Amygdala (tissue), 56 donors: Measurements from ENCODE around the gene RORB.
A peak's percentile ranks its signal among the peaks of the same experiment; 100 is the strongest.

Experiments used
- DNase-seq, 56 donors: peaks; one replicate each; lab custom pipeline; 2025; lab: John Stamatoyannopoulos, UW

RORB gene

DNA sequence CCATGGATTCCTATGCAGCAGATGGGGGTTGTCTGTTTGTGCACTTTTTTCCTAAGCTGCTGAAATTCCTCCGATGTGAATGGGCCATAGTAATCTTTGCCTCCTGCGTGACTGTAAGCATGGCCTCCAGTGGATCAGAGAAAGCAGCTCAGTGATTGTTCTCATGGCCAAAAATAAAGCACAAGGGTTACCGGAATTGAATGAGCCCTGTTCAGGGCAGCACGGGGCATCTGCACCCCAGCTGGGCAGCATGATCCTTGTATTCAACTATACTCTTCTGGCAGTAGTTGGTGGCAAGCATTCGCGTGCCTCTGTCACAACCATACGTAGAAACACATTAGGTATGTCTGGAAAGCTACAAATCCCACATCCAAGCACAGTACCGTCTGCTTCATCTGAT, 193.9 kb downstream of the RORB start:
- DNase-seq, result no peak

GRCh38 chr9:74696520-74696919, 199.4 kb downstream of the RORB start:
- DNase-seq, result no peak

- DNase-seq, result no peak
Measured at GRCh38 chr9:74697535-74697934, 200.4 kb downstream of the RORB start.

DNA sequence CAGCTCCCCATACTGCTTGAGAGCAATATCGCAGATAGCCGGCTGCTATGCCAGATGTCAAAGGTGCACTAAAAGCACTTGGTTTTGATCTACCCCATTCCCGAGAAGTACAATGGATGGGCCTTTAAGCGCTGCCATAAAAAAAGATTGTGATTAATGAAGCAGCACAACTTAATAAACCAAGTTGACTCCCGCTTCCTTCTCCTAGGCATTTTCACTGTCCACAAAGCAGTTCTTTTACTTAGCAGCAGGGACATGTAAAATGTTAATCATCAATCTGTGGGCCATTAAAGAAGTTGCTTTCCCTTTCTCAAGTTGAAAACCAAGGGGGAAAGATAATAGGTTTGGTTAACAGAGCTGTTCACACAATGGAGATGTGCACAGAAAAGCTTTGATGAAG, 214.2 kb downstream of the RORB start:
- DNase-seq, result no peak

GRCh38 chr9:74718709-74719108, 221.6 kb downstream of the RORB start:
- no peak for DNase-seq

- no peak for DNase-seq
Measured at GRCh38 chr9:74719306-74719705, 222.2 kb downstream of the RORB start.

- DNase-seq, result no peak
Measured at GRCh38 chr9:74721696-74722660, 224.8 kb downstream of the RORB start.

GRCh38 chr9:74724317-74724716, 227.2 kb downstream of the RORB start:
- DNase-seq, result no peak

DNA sequence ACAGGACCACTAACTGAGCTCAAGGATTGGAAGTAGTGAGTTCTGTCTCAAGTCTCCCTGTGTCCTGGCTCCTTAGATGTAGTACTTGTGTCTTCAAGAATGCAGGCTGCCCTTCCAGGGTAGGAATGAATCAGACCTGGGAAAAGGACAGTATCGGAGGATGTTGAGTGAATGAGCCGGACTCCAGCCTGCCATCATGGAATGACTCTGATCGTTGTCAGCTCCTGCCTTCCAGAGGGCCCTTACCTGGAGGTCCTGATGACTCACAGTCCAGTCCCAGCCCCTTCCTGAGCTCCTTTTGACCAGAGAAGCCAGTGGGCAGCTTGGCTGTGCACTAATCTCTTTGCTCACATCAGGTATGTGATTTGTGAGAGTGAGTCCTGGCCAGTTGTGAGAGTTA, 229.4 kb downstream of the RORB start:
- no peak for DNase-seq

DNA sequence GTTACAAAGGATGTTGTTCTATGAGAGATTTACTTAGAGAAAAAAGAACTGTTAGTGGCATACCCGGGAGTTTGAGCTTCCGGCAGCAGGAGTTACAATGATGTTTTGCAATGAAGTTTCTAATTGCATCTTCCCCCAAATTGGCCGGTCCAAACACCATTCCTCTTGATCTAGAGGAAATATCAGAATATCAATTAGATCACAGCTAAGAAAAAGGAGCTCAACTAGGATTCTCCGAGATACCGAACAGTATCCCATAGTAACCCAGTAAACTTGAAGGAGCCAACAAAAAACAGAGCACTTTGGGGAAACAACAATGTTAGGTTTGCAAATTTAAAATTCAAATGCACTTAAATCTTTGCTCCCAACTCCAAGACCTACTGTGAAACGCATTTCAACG, 231.0 kb downstream of the RORB start:
- DNase-seq, result peak in 2 of 56 donors; percentile 9 to 19

DNA sequence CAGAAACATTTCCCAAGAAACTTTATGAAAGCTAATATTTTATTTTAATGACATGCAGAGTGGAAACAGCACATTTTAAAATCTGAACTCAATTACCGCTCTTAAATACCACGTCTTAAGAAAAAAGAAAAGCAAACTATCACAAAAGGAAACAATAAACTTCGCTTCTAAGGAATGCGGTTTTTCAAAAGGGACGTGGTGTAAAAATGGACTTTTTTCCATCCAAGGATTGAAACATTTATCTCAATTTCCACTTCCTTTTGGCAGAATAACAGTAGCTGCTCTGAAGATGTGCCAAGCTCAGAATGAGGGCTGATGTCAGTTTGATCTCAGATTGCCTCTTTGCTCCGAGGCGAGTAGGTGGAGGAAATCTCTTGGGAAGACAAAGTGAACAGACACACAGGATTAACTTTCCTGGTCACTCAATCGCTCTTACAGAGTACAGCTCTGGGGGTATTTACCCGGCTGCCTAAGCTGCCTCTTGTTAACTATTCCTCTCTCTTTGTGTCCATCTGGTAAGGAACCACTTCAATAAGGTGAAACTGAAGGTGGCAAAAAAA, 232.1 kb downstream of the RORB start:
- DNase-seq, result no peak

DNA sequence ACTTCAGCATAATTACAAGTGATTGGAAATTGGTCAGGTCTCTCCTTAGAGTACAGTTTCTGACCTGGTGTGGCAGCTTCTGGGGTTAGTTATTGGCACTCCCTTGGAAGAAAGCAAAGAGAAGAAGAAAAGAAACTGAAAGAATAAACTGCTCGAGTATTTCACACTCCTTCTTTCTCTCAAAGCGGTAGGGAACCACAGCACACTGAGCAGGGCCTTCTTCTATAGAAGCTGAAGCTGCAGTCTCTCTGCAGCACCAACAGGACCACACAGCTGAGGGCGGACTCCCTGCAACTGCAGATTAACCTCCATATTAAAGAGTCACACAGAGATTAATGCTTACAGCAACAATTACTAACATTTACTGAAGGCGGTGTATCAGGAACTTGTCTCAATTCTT, 238.6 kb downstream of the RORB start:
- DNase-seq, result no peak

GRCh38 chr9:74736646-74737045, 239.5 kb downstream of the RORB start:
- DNase-seq, result no peak

GRCh38 chr9:74742191-74742790, 245.2 kb downstream of the RORB start:
- DNase-seq, result no peak
